Mesenchymal stem cell (in vitro differentiated cells and primary cell): ENCODE measurements around the gene NEK5.
"Not testable (repeated sequence)": the region's sequence is repeated elsewhere in the genome, so short reads cannot be mapped to it uniquely, and the experiment has no call there.

Source experiments
- DNase-seq: peaks from one replicate; pipeline ENCODE4 v3.0.0-alpha.2; 2013
- H2AFZ ChIP-seq: one replicate; pipeline ENCODE4 v1.6.1; 2013; ENCODE audit warnings: low read depth, mild to moderate bottlenecking, control low read depth, inconsistent platforms, low read length, moderate library complexity
- H2AK5ac ChIP-seq: 2 replicates; pipeline ENCODE4 v1.6.1; 2013; ENCODE audit warnings: low read length, moderate library complexity, mild to moderate bottlenecking, inconsistent platforms; ENCODE audit not compliant: severe bottlenecking
- H2BK120ac ChIP-seq: one replicate; pipeline ENCODE4 v1.6.1; 2013; ENCODE audit warnings: low read depth, mild to moderate bottlenecking, inconsistent platforms, low read length, moderate library complexity
- H2BK12ac ChIP-seq, 2 experiments: one replicate each; pipeline ENCODE4 v1.6.1; 2013; ENCODE audit warnings: inconsistent platforms in 2 of 2, low read length in 2 of 2, mild to moderate bottlenecking in 2 of 2, moderate library complexity in 2 of 2, control low read depth in 1 of 2
- H2BK15ac ChIP-seq: one replicate; pipeline ENCODE4 v1.6.1; 2013; ENCODE audit warnings: mild to moderate bottlenecking, low read depth, inconsistent platforms; ENCODE audit not compliant: poor library complexity, severe bottlenecking
- H2BK5ac ChIP-seq: 2 replicates; pipeline ENCODE4 v1.6.1; 2013; ENCODE audit warnings: low read depth, mild to moderate bottlenecking, low read length, control low read depth, inconsistent platforms; ENCODE audit not compliant: poor library complexity, severe bottlenecking
- H3K14ac ChIP-seq, 2 experiments: one replicate each; pipeline ENCODE4 v1.6.1; 2013; ENCODE audit warnings: inconsistent platforms in 2 of 2, low read length in 2 of 2, control low read depth in 1 of 2, mild to moderate bottlenecking in 1 of 2, moderate library complexity in 1 of 2
- H3K18ac ChIP-seq, 2 experiments: one replicate each; pipeline ENCODE4 v1.6.1; 2013; ENCODE audit warnings: inconsistent platforms in 2 of 2, low read length in 2 of 2, control low read depth in 1 of 2, low read depth in 1 of 2, mild to moderate bottlenecking in 1 of 2
- H3K23ac ChIP-seq, 2 experiments: one replicate each; pipeline ENCODE4 v1.6.1; 2013; ENCODE audit warnings: inconsistent platforms in 2 of 2, low read length in 2 of 2, mild to moderate bottlenecking in 2 of 2, moderate library complexity in 2 of 2, control low read depth in 1 of 2
- H3K27ac ChIP-seq: 2 replicates; pipeline ENCODE4 v1.5.1; 2013; ENCODE audit warnings: mild to moderate bottlenecking, moderate library complexity, low read length, control low read depth, inconsistent platforms; ENCODE audit not compliant: poor library complexity, severe bottlenecking
- H3K27me3 ChIP-seq, 2 experiments: 2 replicates each; pipeline versions ENCODE4 v1.6.1 to v1.7.0; 2013; ENCODE audit warnings: low read length in 2 of 2, mild to moderate bottlenecking in 2 of 2, moderate library complexity in 2 of 2, control low read depth in 1 of 2, inconsistent platforms in 1 of 2; ENCODE audit not compliant: control insufficient read depth in 1 of 2, insufficient read depth in 1 of 2
- H3K36me3 ChIP-seq, 2 experiments: 2 replicates each; pipeline versions ENCODE4 v1.6.1 to v1.7.0; 2013; ENCODE audit warnings: low read length in 2 of 2, control low read depth in 1 of 2, inconsistent platforms in 1 of 2, low read depth in 1 of 2, mild to moderate bottlenecking in 1 of 2; ENCODE audit not compliant: insufficient read depth in 2 of 2, control insufficient read depth in 1 of 2
- H3K4ac ChIP-seq, 2 experiments: one replicate each; pipeline ENCODE4 v1.6.1; 2013; ENCODE audit warnings: inconsistent platforms in 2 of 2, low read length in 2 of 2, mild to moderate bottlenecking in 2 of 2, moderate library complexity in 2 of 2, control low read depth in 1 of 2, low read depth in 1 of 2
- H3K4me1 ChIP-seq: 2 replicates; pipeline ENCODE4 v1.6.1; 2013; ENCODE audit warnings: low read depth, low read length, control low read depth; ENCODE audit not compliant: control insufficient read depth, insufficient read depth
- H3K4me2 ChIP-seq: 2 replicates; pipeline ENCODE4 v1.6.1; 2013; ENCODE audit warnings: low read length, mild to moderate bottlenecking, inconsistent platforms; ENCODE audit not compliant: poor library complexity, severe bottlenecking
- H3K4me3 ChIP-seq, 2 experiments: 2 replicates each; pipeline versions ENCODE4 v1.5.1 to v1.7.0; 2013; ENCODE audit warnings: low read length in 2 of 2, mild to moderate bottlenecking in 2 of 2, control low read depth in 1 of 2, low read depth in 1 of 2; ENCODE audit not compliant: insufficient read depth in 1 of 2
- H3K79me1 ChIP-seq: replicated peaks from 2 replicates; pipeline ENCODE4 v1.6.1; 2013; ENCODE audit warnings: mild to moderate bottlenecking, control low read depth, low read length, inconsistent platforms; ENCODE audit not compliant: poor library complexity, severe bottlenecking
- H3K9ac ChIP-seq: 2 replicates; pipeline ENCODE4 v1.7.0; 2013; ENCODE audit warnings: mild to moderate bottlenecking, low read length, moderate library complexity
- H3K9me3 ChIP-seq: 2 replicates; pipeline ENCODE4 v1.7.0; 2013; ENCODE audit warnings: mild to moderate bottlenecking, low read length; ENCODE audit not compliant: control insufficient read depth
- H4K8ac ChIP-seq: one replicate; pipeline ENCODE4 v1.6.1; 2013; ENCODE audit warnings: inconsistent platforms, mild to moderate bottlenecking, low read length, moderate library complexity
- H4K91ac ChIP-seq: one replicate; pipeline ENCODE4 v1.6.1; 2013; ENCODE audit warnings: mild to moderate bottlenecking, low read length, inconsistent platforms
- WGBS: methylation state at CpG from one replicate; pipeline ENCODE4 v1.1.7; 2013; ENCODE audit warnings: mixed read lengths; 5-methylcytosine and 5-hydroxymethylcytosine counted together

The NEK5 gene

GRCh38 chr13:52104624-52105023 is 24.2 kb downstream of the NEK5 start:
- Histone ChIP-seq H2BK120ac (no peak overlapping the region), H3K4me3 (no peak overlapping the region), H3K4ac (no peak overlapping the region), H3K36me3 (no peaks in the 10 kb centered on the region), H2BK15ac (no peak overlapping the region), H2AK5ac (no peak overlapping the region), H4K91ac (no peak overlapping the region), H3K4me1 (no peaks in the 10 kb centered on the region), H3K14ac (no peak overlapping the region), H3K9ac (no peak overlapping the region), H3K4me2 (no peak overlapping the region), H3K79me1 (no peaks in the 10 kb centered on the region), H2BK12ac (no peak overlapping the region), H2BK5ac (no peak overlapping the region), H3K9me3 (no peaks in the 10 kb centered on the region), H3K27me3 (no peaks in the 10 kb centered on the region), H2AFZ (no peak overlapping the region), H4K8ac (no peak overlapping the region), H3K23ac (no peak overlapping the region), H3K18ac (no peak overlapping the region), H3K27ac (no peak overlapping the region)
- WGBS = no CpG with 5 or more reads among the region's 1 CpG
- no peak for DNase-seq

DNA sequence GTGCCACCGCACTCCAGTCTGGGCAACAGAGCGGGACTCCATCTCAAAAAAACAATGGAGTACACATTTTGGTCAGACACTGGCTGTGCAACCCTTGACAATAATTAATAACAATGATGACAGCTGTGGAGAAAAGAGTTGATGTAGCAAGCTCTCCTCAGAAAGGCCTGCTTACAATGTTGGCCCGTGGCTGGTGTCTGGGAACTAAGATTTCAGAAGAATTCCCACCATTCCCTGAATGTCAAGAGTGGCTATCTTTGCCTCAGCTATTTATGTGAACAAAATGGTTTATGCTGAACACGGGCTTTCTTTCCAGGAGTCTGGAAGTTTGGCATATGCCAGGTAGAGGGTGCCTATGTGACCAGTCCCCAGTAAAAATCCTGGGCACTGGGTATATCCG is 25.5 kb downstream of the NEK5 start:
- H3K79me1 ChIP-seq = no peaks in the 10 kb centered on the region
- no peak overlapping the region for H3K4ac ChIP-seq
- H2AFZ ChIP-seq = no peak overlapping the region
- no peaks in the 10 kb centered on the region for H3K36me3 ChIP-seq
- no peak overlapping the region for H2AK5ac ChIP-seq
- H2BK12ac ChIP-seq = no peak overlapping the region
- no peak overlapping the region for H3K23ac ChIP-seq
- H3K4me2 ChIP-seq = no peak overlapping the region
- H4K8ac ChIP-seq = no peak overlapping the region
- H3K27ac ChIP-seq = no peak overlapping the region
- no peak for DNase-seq
- no peak overlapping the region for H3K14ac ChIP-seq
- no peak overlapping the region for H2BK5ac ChIP-seq
- H2BK120ac ChIP-seq = no peak overlapping the region
- no peak overlapping the region for H3K18ac ChIP-seq
- no peaks in the 10 kb centered on the region for H3K9me3 ChIP-seq
- H3K27me3 ChIP-seq = no peaks in the 10 kb centered on the region
- H3K4me3 ChIP-seq = no peak overlapping the region
- H4K91ac ChIP-seq = no peak overlapping the region
- no peak overlapping the region for H3K9ac ChIP-seq
- no peak overlapping the region for H2BK15ac ChIP-seq
- H3K4me1 ChIP-seq = no peaks in the 10 kb centered on the region
- WGBS = 88% methylated on average over 3 of the region's 5 CpGs

DNA sequence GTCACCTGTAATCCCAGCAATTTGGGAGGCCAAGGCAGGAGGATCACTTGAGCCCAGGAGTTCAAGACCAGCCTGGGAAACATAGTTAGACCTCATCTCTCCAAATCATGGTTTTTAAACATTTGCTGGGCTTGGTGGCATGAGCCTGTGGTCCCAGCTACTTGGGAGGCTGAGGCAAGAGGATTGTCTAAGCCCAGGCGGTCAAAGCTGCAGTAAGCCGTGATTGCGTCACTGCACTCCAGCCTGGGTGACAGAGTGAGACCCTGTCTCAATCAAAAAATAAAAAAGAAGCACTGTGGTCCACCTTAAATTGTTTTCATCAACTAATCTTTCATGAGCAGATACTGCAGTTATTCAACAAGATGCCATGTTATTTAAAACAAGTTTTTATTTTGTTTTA is 26.4 kb downstream of the NEK5 start:
- not testable (repeated sequence) for H2BK5ac ChIP-seq, H3K79me1 ChIP-seq, H3K4me2 ChIP-seq, H4K91ac ChIP-seq, H2AK5ac ChIP-seq, H2BK15ac ChIP-seq, H3K9ac ChIP-seq, DNase-seq, H3K36me3 ChIP-seq, H3K14ac ChIP-seq, H3K18ac ChIP-seq, H3K9me3 ChIP-seq, H3K4me1 ChIP-seq, H2AFZ ChIP-seq, H4K8ac ChIP-seq, H3K27me3 ChIP-seq, H3K4ac ChIP-seq, H3K4me3 ChIP-seq, H3K23ac ChIP-seq, H3K27ac ChIP-seq, H2BK12ac ChIP-seq, H2BK120ac ChIP-seq
- WGBS = 92% methylated on average over 3 of the region's 3 CpGs

GRCh38 chr13:52097197-52097596 is 31.7 kb downstream of the NEK5 start:
- Histone ChIP-seq H2AK5ac (no peak overlapping the region), H3K18ac (no peak overlapping the region), H3K4me2 (no peak overlapping the region), H2BK12ac (no peak overlapping the region), H3K27ac (no peak overlapping the region), H3K79me1 (no peaks in the 10 kb centered on the region), H2BK5ac (no peak overlapping the region), H3K27me3 (no peaks in the 10 kb centered on the region), H3K23ac (no peak overlapping the region), H3K4me1 (no peaks in the 10 kb centered on the region), H2BK120ac (no peak overlapping the region), H3K4ac (no peak overlapping the region), H3K14ac (no peak overlapping the region), H3K9me3 (peaks cover 3% of the 10 kb centered on the region), H2AFZ (no peak overlapping the region), H4K8ac (no peak overlapping the region), H3K4me3 (no peak overlapping the region), H3K9ac (no peak overlapping the region), H3K36me3 (no peaks in the 10 kb centered on the region), H2BK15ac (no peak overlapping the region), H4K91ac (no peak overlapping the region)
- no peak for DNase-seq
- 92% methylated on average over 5 of the region's 5 CpGs for WGBS
